Right ventricle myocardium superior (tissue), 1 donor: ENCODE measurements around the gene COG7. TPM values are rescaled to one million over a fixed set of nuclear protein-coding genes. Genes with fewer than 3 reads are reported as not detected.
A peak's percentile ranks its signal among the peaks of the same experiment; 100 is the strongest.
"Not testable (repeated sequence)": the region's sequence is repeated elsewhere in the genome, so short reads cannot be mapped to it uniquely, and the experiment has no call there.

Source experiments
- ATAC-seq: fragments of 200-7000 bp; cut with Tn5 transposase; one replicate; pipeline ENCODE4 v1.9.1; 2020; ENCODE audit warnings: mild to moderate bottlenecking; ENCODE audit not compliant: poor library complexity
- DNase-seq: peaks from one replicate; pipeline ENCODE4 v3.0.0-alpha.2; 2020
- intact Hi-C: fragments of 100-400 bp; cut with DNase I; formaldehyde crosslinking; loops from one replicate; pipeline ENCODE4 v1.11.2; 2022
- total RNA-seq: library from RNA; stranded (reverse); fragmentation: NEBNext Ultra II Directional; extraction: Animal tissue kit (Norgen Biotek cat#: 25700); gene quantifications from one replicate; pipeline ENCODE4 v1.2.1, GENCODE V29; 2021
- donor health status: DM: no; HTN: yes; CAD: no; lungs with severe emphysema.

The COG7 gene
- total RNA-seq, 1 donor from 2014 or later, result 11.5 TPM

DNA sequence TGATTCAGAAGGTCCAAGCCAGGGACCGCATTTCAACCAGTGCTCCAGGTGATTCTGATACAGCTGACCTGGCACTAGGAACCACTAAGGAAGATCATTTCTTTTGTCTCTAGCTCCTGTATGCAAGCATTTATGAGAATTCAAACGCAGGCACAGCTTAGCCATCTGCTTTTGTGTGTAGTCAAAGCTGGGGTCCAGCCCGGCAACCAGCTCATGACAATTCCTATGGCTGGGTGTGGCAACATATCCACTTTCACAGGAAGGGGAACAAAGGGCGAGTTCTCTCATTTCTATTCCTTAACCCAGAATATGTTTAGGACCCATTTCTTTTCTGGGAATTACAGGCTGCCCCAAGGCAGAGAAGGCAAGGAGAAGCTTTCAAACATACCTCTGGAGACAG is 27.3 kb upstream of the COG7 start:
- DNase-seq (no peak), ATAC-seq (no peak)
- intact Hi-C loops, result no loop called here

DNA sequence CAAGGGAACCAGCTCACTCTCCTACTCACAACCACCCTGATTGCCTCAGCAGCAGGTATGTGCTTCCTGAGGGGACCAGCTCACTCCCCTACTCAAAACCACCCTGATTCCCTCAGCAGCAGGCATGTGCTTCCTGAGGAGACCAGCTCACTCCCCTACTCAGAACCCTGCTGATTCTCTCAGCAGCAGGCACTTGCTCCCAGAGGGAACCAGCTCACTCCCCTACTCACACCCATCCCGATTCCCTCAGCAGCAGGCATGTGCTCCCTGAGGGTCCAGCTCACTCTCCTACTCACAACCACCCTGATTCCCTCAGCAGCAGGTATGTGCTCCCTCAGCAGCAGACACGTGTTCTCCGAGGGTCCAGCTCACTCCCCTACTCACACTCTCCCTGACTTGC is 26.1 kb upstream of the COG7 start:
- intact Hi-C loops, result no loop called here
- no peak for ATAC-seq
- DNase-seq, result no peak

DNA sequence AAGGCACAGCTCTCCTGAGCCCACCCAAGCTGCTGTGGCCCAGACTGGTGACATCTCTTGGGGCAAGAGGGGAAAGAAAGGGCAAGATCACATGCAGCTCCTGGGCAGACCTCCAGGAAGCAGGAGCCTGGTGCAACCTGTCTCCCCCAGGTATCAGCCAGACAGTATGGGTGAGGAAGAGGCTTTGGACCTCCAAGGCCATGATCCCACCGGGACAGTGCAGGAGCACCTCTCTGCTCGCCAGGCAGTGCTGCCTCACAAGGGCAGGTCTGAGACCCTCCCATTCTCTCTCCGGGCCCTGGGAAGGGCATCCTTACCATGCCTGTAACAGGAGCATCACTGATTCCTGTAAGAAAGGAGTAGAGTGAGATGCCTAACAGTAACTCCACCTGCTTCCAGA is 25.6 kb upstream of the COG7 start:
- no peak for DNase-seq
- intact Hi-C loops, result no loop called here

GRCh38 chr16:23476289-23476688 is 23.3 kb upstream of the COG7 start:
- ATAC-seq, result no peak
- no peak for DNase-seq
- intact Hi-C loops, result no loop called here

More for the DNA sequence above, 25.6 kb upstream of the COG7 start:
- ATAC-seq, result no peak

DNA sequence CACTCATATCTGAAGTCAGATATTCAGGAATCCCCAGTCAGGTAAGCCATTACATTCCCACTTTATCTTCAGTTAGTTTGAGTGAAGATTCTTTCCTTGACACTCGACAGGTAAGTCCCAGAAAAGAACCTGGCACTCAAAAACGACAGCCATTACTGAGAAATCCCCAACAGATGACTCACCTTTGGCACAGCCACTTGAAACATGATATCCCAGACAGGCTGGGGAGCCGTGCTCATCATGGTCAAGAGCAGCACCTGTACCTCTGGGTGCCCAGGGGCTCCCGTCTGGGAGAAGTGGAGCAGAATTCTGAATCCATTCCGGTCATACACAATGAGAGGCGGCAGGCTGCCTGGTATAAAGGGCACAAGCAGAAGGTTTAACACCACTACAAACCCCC is 16.8 kb upstream of the COG7 start:
- no peak for ATAC-seq
- intact Hi-C loops, result no loop called here
- no peak for DNase-seq

DNA sequence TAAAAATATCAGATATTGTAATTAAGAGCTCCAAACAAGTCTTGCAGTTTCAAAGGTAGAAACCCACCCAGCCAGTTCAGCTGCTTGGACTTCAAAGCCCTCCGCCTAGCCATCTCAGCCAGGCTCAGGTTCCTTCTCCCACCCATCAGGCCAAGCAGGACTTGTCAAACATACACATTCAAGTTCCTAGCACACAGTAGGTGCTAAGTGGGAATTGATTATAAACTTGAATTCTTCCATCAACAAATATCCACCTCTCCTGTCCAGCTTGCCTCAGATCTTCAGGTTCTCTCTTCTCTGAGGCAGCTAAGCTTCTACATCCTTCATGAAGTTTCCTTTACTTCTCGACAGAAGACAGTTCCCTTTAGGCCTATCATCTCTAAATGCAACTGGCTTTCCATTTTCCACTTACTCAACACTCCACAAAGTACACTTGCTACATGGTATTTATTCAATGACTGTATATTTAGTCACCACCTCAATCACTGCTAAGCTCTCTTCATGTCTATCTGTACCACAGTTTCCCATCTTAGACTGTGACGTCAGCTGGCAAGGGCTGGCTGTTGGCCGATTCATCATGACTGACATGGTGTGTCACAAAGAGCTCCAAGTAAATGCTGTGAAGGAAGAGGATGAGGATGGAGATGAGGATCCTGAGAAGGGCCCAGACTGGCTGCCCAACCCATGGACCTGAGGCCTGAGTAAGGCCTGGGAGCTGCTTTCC is 13.3 kb upstream of the COG7 start:
- DNase-seq, result no peak
- ATAC-seq, result no peak
- intact Hi-C loops, result no loop called here

GRCh38 chr16:23465179-23465578 is 12.2 kb upstream of the COG7 start:
- intact Hi-C loops, result no loop called here
- DNase-seq, result no peak
- ATAC-seq, result no peak

DNA sequence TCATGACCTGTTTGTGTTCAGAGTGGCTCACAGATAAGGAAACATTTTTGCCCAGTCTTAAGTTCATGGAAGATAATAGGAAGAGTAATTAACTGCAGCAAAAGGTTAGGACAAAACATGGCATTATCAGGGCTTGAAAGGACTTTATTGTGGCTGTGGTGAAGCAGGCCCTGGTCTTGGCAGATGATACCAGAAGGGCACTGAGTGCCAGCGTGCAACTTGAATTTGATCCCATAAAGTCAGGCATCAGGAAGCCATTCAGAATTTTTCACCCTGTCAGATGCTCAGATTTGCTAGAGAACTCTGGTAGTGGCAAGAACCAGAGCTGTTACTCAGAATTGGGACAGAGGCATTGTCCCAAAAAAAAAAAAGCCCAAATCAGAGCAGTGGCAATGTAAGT is 11.2 kb upstream of the COG7 start:
- DNase-seq (no peak), ATAC-seq (peak; percentile 64)
- intact Hi-C loops, result no loop called here

- ATAC-seq (peak; percentile 88), DNase-seq (peak; percentile 90)
- intact Hi-C loops, result not testable (repeated sequence)
Measured at GRCh38 chr16:23462994-23463393, 10.0 kb upstream of the COG7 start.

GRCh38 chr16:23453338-23454052 is 506 bp upstream of the COG7 start:
- intact Hi-C loops, result no loop called here
- ATAC-seq, result peak; percentile 5
- DNase-seq, result no peak

DNA sequence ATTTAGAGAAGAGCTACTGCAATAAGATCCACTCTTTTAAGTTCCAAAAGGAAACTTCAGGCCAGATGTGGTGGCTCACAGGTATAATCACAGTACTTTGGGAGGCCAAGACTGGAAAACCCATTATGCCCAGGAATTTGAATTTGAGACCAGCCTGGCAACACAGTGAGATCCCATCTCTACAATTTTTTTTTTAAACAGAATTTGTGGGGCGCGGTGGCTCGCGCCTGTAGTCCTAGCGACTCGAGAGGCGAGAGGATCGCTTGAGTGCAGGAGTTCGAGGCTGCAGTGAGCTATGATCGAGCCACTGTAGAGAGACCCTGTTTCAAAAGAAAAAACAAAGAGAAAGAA is 793 bp downstream of the COG7 start:
- peak; percentile 6 for ATAC-seq

GRCh38 chr16:23448392-23448791 is 4.6 kb downstream of the COG7 start:
- no peak for DNase-seq
- intact Hi-C loops, result no loop called here
- ATAC-seq, result no peak

More for the DNA sequence above, 793 bp downstream of the COG7 start:
- intact Hi-C loops, result no loop called here
- DNase-seq, result no peak

- intact Hi-C loops, result loop anchor here (10.0 kb wide), 2 partner anchors 373 to 533 kb away; no protein-coding TSS in a partner anchor
- DNase-seq, ATAC-seq: not testable (repeated sequence)
Measured at GRCh38 chr16:23437542-23437941, 15.4 kb downstream of the COG7 start.

DNA sequence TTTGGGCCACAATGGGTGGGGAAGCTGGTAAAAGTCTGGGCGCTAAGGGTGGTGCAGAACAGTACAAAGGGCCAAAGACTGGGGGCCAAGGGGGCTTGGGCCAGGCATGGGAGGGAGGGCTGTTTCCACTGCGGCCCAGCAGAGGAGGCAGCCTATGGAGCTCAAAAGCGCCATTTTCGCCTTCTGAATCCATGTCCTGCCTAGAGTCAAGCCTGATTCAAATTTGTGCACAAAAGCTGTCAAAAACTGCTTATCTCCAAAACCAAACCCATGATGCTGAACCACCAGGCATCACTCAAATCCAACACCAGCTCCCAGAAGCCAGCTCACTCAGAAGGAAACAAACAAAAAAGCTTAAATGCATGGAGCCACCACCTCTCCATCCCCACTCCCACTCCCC is 16.0 kb downstream of the COG7 start:
- intact Hi-C loops, result loop anchor here (10.0 kb wide), 2 partner anchors 372 to 532 kb away; no protein-coding TSS in a partner anchor
- no peak for DNase-seq
- no peak for ATAC-seq

DNA sequence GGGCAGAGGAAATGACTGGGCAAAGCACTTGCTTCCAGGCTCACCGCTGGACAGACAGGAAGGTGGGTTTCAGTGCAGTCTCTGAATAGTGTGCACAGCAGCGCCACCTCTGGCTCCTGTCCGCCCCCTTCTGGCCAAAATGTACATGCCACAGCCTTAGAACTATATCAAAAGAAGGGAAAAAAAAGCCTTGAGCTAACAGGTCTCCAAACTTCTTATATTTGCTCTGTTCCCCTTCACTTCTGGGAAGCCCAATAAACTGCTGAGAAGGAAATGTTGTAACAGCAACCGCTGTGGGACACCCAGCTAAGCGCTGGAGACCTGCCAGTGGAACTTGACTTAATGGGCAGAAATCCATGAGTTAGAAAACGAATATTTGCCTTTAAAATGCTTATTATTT is 17.5 kb downstream of the COG7 start:
- ATAC-seq (peak; percentile 86), DNase-seq (peak; percentile 73)
- intact Hi-C loops, result loop anchor here (2.0 to 10.0 kb wide), 3 partner anchors 253 to 531 kb away; partner anchors contain the start of gene SCNN1G

GRCh38 chr16:23434380-23434779 is 18.6 kb downstream of the COG7 start:
- DNase-seq, result no peak
- intact Hi-C loops, result loop anchor here (2.0 to 10.0 kb wide), 3 partner anchors 252 to 530 kb away; partner anchors contain the start of gene SCNN1G
- ATAC-seq, result peak; percentile 67

DNA sequence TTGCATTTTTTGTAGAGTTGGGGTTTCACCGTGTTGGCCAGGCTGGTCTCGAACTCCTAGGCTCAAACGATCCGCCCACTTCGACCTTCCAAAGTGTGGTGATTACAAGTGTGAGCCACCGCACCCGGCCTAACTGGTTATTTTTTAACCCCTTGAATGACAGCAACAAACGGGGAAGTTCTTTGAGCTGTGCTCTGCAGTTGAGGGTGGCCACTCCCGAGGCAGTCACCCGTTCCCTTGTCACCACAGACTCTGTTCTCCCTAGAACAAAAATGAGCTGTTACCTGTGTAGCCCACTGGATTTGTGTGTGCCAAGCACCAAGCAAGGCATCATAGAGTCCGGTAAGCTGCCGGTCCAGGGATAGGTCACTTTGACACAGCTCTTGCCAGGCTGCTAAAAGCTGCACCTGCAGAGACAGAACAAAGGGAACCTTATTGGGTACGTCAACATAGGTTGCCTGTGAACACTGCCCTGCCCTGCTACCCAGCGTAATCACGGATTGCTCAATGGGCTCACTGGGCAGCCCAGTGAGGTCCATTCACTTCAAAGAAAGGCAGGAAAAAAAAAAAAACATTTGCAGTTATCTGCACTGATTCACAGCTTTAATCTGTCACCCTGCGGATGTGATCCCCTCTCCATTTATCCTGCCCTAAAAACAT is 19.6 kb downstream of the COG7 start:
- ATAC-seq (no peak), DNase-seq (no peak)
- intact Hi-C loops, result loop anchor here (10.0 kb wide), 2 partner anchors 369 to 529 kb away; no protein-coding TSS in a partner anchor

DNA sequence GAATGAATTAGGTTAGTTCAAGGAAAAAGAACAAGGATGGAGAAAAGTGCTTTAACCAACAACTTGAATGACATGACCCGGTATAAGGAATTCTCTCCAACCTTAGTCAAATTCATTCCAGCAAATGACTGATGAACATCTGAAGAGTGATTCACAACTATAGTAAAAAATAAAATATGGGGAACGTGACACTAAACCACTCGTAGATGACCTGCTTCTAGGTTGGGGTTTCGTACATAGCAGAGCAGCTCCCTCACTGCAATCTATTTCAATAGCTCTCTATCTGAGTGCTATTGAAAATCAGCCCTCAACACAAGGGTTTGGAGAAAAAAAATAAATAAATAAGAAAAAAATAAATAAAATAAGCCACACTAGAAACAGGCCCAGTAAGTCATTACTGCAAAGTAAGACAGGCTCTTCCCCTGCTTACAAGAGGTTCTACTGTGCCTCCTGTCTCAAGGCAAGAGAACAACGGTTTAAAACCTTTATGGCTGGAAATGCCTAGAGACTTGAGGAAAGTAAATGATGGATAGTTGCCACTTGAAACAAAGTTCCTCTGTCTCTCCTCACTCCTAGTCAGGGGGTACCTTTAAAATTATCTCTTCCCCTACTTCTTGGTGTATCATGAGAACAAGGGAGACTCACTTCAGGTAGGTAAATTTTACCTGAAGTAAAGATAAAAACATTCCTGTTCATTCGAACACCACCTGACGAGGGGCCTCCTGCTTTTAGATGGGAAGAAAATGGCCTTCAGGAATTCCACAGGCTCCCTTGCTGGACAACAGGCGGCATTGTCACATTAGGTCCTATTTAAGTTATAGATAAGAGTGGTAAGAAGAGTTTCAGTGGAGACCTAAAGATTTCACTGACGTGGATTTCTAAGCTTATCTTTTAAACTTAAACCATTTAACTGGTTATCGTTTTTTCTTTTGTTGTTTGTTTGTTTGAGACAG is 20.5 kb downstream of the COG7 start:
- intact Hi-C loops, result loop anchor here (10.0 kb wide), 2 partner anchors 368 to 528 kb away; no protein-coding TSS in a partner anchor
- ATAC-seq (no peak), DNase-seq (no peak)
